HL-60 (cell line): ENCODE data around the gene IL6ST.
A peak's percentile ranks its signal among the peaks of the same experiment; 100 is the strongest.

ENCODE experiments used
- DNase-seq, 2 experiments: peaks; one replicate each; pipeline ENCODE4 v3.0.0-alpha.2; 2010 to 2020; ENCODE audit warnings: low read depth in 1 of 2, low spot score in 1 of 2
- H3K27ac ChIP-seq: fragments of 250-450 bp; sonication (Bioruptor Pico); replicated peaks from 2 replicates; pipeline ENCODE4 v1.5.1; 2020; ENCODE audit warnings: mild to moderate bottlenecking, moderate library complexity
- H3K27me3 ChIP-seq: fragments of 250-450 bp; sonication (Bioruptor Pico); 2 replicates; pipeline ENCODE4 v1.5.1; 2021; ENCODE audit warnings: mild to moderate bottlenecking, moderate library complexity; ENCODE audit not compliant: insufficient read depth, poor library complexity, severe bottlenecking
- H3K4me3 ChIP-seq: replicated peaks from 2 replicates; pipeline ENCODE4 v1.5.1; 2011; ENCODE audit warnings: mild to moderate bottlenecking, control low read depth, low read length; ENCODE audit not compliant: insufficient read depth
- CTCF ChIP-seq: IDR thresholded peaks from one replicate; pipeline ENCODE4 v1.5.1; 2011; ENCODE audit warnings: low read length, control low read depth, inconsistent platforms; ENCODE audit not compliant: insufficient read depth
- GABPA ChIP-seq: IDR thresholded peaks from 2 replicates; pipeline ENCODE4 v1.6.1; 2012; ENCODE audit warnings: low read depth
- POLR2AphosphoS5 ChIP-seq: IDR thresholded peaks from 2 replicates; pipeline ENCODE4 v1.6.1; 2012; ENCODE audit warnings: low read depth
- REST ChIP-seq: IDR thresholded peaks from 2 replicates; pipeline ENCODE4 v1.6.1; 2012; ENCODE audit warnings: low read depth; ENCODE audit not compliant: insufficient replicate concordance
- SPI1 ChIP-seq: IDR thresholded peaks from 2 replicates; pipeline ENCODE4 v1.6.1; 2012; ENCODE audit warnings: low read depth, mild to moderate bottlenecking, borderline replicate concordance

IL6ST gene

GRCh38 chr5:55897206-55897894, 97.4 kb downstream of the IL6ST start:
- no peak for TF ChIP-seq GABPA
- TF ChIP-seq CTCF: no peak
- no peak for TF ChIP-seq POLR2AphosphoS5
- TF ChIP-seq SPI1: no peak
- no peak for TF ChIP-seq REST
- no peaks in the 10 kb centered on the region for H3K27me3 ChIP-seq
- peak in 1 of 2 experiments; percentile 6 for DNase-seq
- no peak overlapping the region for H3K4me3 ChIP-seq
- H3K27ac ChIP-seq: no peak overlapping the region

- no peaks in the 10 kb centered on the region for H3K27me3 ChIP-seq
- peak in 1 of 2 experiments; percentile 6 for DNase-seq
- H3K4me3 ChIP-seq: no peak overlapping the region
- no peak for TF ChIP-seq POLR2AphosphoS5
- TF ChIP-seq GABPA: no peak
- no peak for TF ChIP-seq REST
- no peak for TF ChIP-seq CTCF
- TF ChIP-seq SPI1: no peak
- H3K27ac ChIP-seq: no peak overlapping the region
Observed at GRCh38 chr5:55896663-55897062, 98.1 kb downstream of the IL6ST start.

- Histone ChIP-seq H3K27ac (no peak overlapping the region), H3K4me3 (no peak overlapping the region), H3K27me3 (no peaks in the 10 kb centered on the region)
- no peak for DNase-seq
- TF ChIP-seq GABPA (no peak), POLR2AphosphoS5 (no peak), CTCF (no peak), REST (no peak), SPI1 (no peak)
Observed at GRCh38 chr5:55896238-55896637, 98.5 kb downstream of the IL6ST start.
